ENCODE measurements around the gene SPAG4. TPM values are rescaled to one million over a fixed set of nuclear protein-coding genes. Genes with fewer than 3 reads are reported as not detected.

The SPAG4 gene
- total and polyA plus RNA-seq, 2 donors (not counting 1 experiment from before 2014, with no cell fraction given): 3.7 to 4.7 TPM

- intact Hi-C loops (cut with micrococcal nuclease): no loop called here
- 33% methylated on average over 1 of the region's 2 CpGs for WGBS (ENCODE audit: insufficient coverage)
- Mint-ChIP-seq H3K4me1 (no peaks in the 10 kb centered on the region), H3K9me3 (ENCODE audit: insufficient read depth) (peaks cover 4% of the 10 kb centered on the region), H3K27ac (no peak overlapping the region), H3K4me3 (no peak overlapping the region), H3K27me3 (peaks cover 6% of the 10 kb centered on the region)
- no peak overlapping the region for H3K4me2 ChIP-seq (replicated peaks; ENCODE audit: low read depth, low read length, poor library complexity, severe bottlenecking)
- POLR2A ChIA-PET: interaction anchor here (0.9 kb wide), 1 partner anchor 62 kb away, joined by 3 read pairs; no protein-coding TSS in a partner anchor
- no peak overlapping the region for H3K9ac ChIP-seq (ENCODE audit: low read length)
- H3K27me3 ChIP-seq (replicated peaks in 1 of 4; ENCODE audit: control extremely low read depth in 1 of 4, control insufficient read depth in 3 of 4, insufficient read depth in 4 of 4, low read length in 3 of 4): no peaks in the 10 kb centered on the region
- no peaks in the 10 kb centered on the region for H3K36me3 ChIP-seq (replicated peaks in 1 of 2; ENCODE audit: control extremely low read depth in 1 of 2, control insufficient read depth in 1 of 2, extremely low read depth in 1 of 2, insufficient read depth in 2 of 2, low read length in 1 of 2)
- no peak for ATAC-seq (ENCODE audit: low read depth)
- TF ChIP-seq EZH2 (IDR thresholded peaks at IDR 0.05; ENCODE audit: borderline replicate concordance, insufficient read depth, low read depth, low read length, poor library complexity, severe bottlenecking): no peak
- peaks cover 0 to 16% (median 0%) of the 10 kb centered on the region in 3 donors for H3K9me3 ChIP-seq (ENCODE audit: control extremely low read depth in 1 of 3, control insufficient read depth in 2 of 3, insufficient read depth in 1 of 3, low read length in 2 of 3)
- DNase-seq: no peak
- H3K79me2 ChIP-seq (ENCODE audit: control insufficient read depth, insufficient read depth, low read length): no peaks in the 10 kb centered on the region
- H3K4me3 ChIP-seq (ENCODE audit: control extremely low read depth in 1 of 5, extremely low read depth in 1 of 5, insufficient read depth in 1 of 5, low read depth in 2 of 5, low read length in 4 of 5): no peak overlapping the region
- no peak overlapping the region for H3K27ac ChIP-seq (ENCODE audit: low read length in 2 of 2)
- no peak overlapping the region for H2AFZ ChIP-seq (ENCODE audit: insufficient read depth, low read depth, low read length, poor library complexity, severe bottlenecking)
- CTCF ChIA-PET: interaction anchor here (0.6 kb wide), 1 partner anchor 62 kb away, joined by 3 read pairs; no protein-coding TSS in a partner anchor
- no peaks in the 10 kb centered on the region for H4K20me1 ChIP-seq (ENCODE audit: control insufficient read depth, insufficient read depth, low read length, poor library complexity, severe bottlenecking)
- H3K4me1 ChIP-seq (ENCODE audit: control insufficient read depth in 2 of 2, insufficient read depth in 2 of 2, low read length in 2 of 2): no peaks in the 10 kb centered on the region
Observed at GRCh38 chr20:35568645-35569044, 47.0 kb upstream of the SPAG4 start.

GRCh38 chr20:35571555-35571954, 44.1 kb upstream of the SPAG4 start:
- no peaks in the 10 kb centered on the region for H3K4me1 ChIP-seq (ENCODE audit: control insufficient read depth in 2 of 2, insufficient read depth in 2 of 2, low read length in 2 of 2)
- H3K4me3 Mint-ChIP-seq: no peak overlapping the region
- no peak overlapping the region for H3K27ac Mint-ChIP-seq
- no peak overlapping the region for H2AFZ ChIP-seq (ENCODE audit: insufficient read depth, low read depth, low read length, poor library complexity, severe bottlenecking)
- no peak overlapping the region for H3K4me3 ChIP-seq (ENCODE audit: control extremely low read depth in 1 of 5, extremely low read depth in 1 of 5, insufficient read depth in 1 of 5, low read depth in 2 of 5, low read length in 4 of 5)
- CTCF ChIA-PET: no interaction called here
- POLR2A ChIA-PET: no interaction called here
- no peaks in the 10 kb centered on the region for H3K4me1 Mint-ChIP-seq
- no peak for DNase-seq
- H3K4me2 ChIP-seq (replicated peaks; ENCODE audit: low read depth, low read length, poor library complexity, severe bottlenecking): no peak overlapping the region
- peaks cover 4% of the 10 kb centered on the region for H3K9me3 Mint-ChIP-seq (ENCODE audit: insufficient read depth)
- H3K27me3 Mint-ChIP-seq: peaks cover 6% of the 10 kb centered on the region
- TF ChIP-seq EZH2 (IDR thresholded peaks at IDR 0.05; ENCODE audit: borderline replicate concordance, insufficient read depth, low read depth, low read length, poor library complexity, severe bottlenecking) (no peak), CTCF (IDR thresholded peaks at IDR 0.05) (no peak)
- peaks cover 0 to 19% (median 0%) of the 10 kb centered on the region in 3 donors for H3K9me3 ChIP-seq (ENCODE audit: control extremely low read depth in 1 of 3, control insufficient read depth in 2 of 3, insufficient read depth in 1 of 3, low read length in 2 of 3)
- no peak overlapping the region for H3K9ac ChIP-seq (ENCODE audit: low read length)
- intact Hi-C loops (cut with micrococcal nuclease): no loop called here
- no peak overlapping the region for H3K27ac ChIP-seq (ENCODE audit: low read length in 2 of 2)
- H4K20me1 ChIP-seq (ENCODE audit: control insufficient read depth, insufficient read depth, low read length, poor library complexity, severe bottlenecking): no peaks in the 10 kb centered on the region
- H3K36me3 ChIP-seq (replicated peaks in 1 of 2; ENCODE audit: control extremely low read depth in 1 of 2, control insufficient read depth in 1 of 2, extremely low read depth in 1 of 2, insufficient read depth in 2 of 2, low read length in 1 of 2): no peaks in the 10 kb centered on the region
- no peaks in the 10 kb centered on the region for H3K79me2 ChIP-seq (ENCODE audit: control insufficient read depth, insufficient read depth, low read length)
- ATAC-seq (ENCODE audit: low read depth): no peak
- H3K27me3 ChIP-seq (replicated peaks in 1 of 4; ENCODE audit: control extremely low read depth in 1 of 4, control insufficient read depth in 3 of 4, insufficient read depth in 4 of 4, low read length in 3 of 4): peaks cover 0 to 2% (median 0%) of the 10 kb centered on the region in 4 experiments

Data from B cell (primary cell).